Stimulated activated CD4-positive, alpha-beta T cell treated with anti-CD3 and anti-CD28 coated beads, Interleukin-15, amount 100 ng/mL, for 24 hours (primary cell): ENCODE data around the gene PARP9.
"Not testable (repeated sequence)": the region's sequence is repeated elsewhere in the genome, so short reads cannot be mapped to it uniquely, and the experiment has no call there.

Experiments
- DNase-seq: peaks from one replicate; pipeline ENCODE4 v3.0.0-alpha.2; 2020

The PARP9 gene

DNA sequence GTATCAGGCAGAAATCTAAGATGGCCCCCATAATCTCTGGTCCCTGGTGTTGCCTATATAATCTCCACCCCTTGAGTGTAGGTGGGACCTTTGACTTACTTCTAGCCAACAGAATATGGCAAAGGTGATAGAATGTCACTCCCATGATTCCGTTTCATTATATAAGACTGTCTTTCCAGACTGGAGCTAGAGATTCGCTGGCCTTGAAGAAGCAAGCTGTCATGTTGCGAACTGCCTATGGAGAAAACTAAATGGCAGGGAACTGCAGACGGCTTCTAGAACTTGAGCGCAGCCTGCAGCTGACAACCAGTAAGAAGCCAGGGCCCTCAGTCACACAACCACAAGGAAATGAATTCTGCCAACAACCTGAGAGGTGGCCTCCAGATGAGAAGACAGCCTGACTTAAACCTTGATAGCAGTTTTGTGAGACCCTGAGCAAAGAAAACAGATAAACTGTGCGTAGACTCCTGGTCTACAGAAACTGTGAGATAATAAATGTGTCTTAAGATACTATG, 47.2 kb downstream of the PARP9 start:
- DNase-seq: no peak

DNA sequence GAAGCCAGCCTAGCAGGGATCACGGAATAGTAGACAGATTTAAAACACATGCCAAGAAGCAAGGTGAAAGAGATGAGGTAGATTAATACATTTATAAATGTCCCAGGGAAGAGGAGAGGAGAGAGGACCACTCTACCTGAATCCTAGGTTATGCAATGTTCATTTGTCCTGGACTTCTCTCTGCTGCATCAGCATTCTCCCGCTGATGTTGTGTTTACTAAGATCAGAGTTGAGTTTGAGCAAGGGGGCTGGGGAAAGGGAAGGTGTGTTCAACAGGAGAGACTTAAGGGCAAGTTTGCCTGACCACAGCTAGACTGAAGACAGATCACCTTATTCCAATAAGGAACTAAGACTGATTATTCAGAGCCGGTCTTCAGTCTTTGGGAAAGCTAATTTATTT, 48.2 kb downstream of the PARP9 start:
- DNase-seq: no peak

DNA sequence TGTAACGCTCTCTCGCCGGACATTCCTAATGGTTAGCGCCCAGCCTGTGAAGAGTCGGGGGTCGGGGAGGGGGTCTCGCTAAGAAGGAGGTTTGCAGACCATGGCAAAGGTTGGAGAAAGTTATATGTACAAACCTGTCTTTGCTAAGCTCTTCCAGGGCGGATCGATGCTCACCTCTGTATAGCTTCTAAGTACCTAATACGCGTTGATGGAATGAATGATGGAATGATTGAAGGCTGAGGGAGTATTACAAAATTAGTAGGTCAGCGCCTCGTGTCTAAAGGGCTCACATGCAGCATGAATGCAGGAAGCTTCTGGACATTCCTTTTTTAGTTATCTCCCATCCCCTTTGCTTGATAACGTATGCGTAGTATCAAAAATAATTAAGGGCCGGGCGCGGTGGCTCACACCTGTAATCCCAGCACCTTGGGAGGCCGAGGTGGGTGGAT, 49.1 kb downstream of the PARP9 start:
- DNase-seq: no peak

DNA sequence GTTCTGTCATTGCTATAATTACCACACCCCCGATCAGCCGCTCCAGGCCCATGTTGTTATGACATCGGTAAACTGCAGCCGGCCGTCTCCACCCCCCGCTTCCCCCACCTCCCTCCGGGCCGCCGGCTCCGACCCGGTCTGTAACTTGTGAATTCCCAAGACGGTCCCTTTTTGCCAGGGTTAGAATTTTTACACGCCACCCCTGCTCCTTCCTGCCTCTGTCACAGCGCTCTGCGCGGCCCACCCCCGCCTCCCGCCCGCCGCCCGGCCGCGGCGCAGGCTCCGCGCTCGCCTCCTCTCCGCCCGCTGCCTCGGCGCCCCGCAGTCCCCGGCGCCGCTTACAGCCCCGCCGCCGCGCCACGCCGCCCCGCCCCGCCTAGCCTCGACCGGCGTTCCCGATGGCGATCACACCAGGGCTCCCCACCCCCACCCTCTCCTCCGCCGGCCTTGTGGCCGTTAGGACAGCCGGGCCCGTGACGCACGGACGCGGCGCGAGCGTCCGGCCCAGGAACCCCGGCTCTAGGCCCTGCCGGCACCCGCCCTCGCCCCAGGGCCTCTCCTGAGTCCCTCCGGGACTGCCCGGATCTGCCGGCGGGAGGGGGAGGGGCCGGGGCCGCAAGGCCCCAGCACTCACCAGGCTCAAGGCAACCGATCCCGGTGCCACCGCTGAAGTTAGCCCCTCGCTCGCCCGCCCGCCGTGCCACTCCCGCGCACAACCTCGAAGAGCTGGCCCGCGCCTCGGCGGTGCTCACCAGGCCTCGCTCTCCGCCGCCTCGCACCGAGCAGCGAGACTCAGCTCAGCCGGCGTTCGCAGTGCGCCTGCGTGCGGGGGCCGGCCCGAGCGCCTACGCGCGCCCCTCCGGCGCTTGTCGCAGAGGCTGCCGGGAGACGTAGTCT, 49.7 kb downstream of the PARP9 start, which contains the start of gene KPNA1:
Gene KPNA1, minus strand, starts transcription at position 817 of the 897 bp plus-strand sequence. CDS start 18,374 bp downstream, outside the sequence.
- DNase-seq: peak; percentile 90

DNA sequence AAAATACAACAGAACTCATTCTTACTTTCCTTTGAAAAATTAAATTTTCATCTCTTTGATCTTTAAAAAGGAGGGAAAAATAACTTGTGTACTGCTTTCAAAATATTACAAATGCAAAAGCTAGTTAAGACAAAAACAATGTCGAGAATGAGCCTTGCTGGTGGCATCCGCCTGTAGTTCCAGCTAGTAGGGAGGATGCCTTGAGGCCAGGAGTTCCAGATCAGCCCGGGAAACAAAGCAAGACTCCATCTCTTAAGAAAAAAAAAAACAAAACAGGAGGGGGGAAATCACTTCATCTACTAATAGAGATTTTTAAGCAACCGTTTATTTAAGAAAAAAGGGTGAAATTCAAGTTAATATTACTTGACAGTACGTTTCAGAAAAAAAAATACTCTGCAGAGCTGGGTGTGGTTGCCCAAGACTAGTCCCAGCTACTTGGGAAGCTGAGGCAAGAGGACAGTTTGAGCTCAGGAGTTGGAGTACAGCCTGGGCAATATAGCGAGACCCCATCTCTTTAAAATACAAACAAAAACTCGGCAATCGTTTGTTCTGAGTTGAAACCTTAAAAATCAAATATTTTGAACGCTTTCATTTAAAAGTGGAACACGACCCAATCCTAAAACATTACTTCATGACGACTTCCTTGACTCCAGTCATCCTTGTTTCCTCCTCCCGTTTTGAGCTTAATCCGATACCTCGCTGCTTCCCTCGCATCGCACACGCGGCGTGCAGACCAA, 50.5 kb downstream of the PARP9 start:
- DNase-seq: no peak

DNA sequence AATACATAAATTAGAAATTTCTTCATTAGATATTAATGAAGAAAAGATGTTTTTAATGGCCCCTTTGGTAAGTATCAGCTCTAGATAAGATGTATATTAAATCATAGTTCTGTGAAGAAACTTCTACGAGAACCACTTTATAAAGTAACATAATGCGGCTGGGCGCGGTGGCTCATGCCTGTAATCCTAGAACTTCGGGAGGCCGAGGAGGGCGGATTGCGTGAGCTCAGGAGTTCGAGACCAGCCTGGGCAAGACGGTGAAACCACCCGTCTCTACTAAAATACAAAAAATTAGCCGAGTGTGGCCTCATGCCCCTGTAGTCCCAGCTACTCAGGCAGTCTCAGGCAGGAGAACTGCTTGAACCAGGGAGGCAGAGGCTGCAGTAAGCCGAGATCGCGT, 51.8 kb downstream of the PARP9 start:
- DNase-seq: no peak

DNA sequence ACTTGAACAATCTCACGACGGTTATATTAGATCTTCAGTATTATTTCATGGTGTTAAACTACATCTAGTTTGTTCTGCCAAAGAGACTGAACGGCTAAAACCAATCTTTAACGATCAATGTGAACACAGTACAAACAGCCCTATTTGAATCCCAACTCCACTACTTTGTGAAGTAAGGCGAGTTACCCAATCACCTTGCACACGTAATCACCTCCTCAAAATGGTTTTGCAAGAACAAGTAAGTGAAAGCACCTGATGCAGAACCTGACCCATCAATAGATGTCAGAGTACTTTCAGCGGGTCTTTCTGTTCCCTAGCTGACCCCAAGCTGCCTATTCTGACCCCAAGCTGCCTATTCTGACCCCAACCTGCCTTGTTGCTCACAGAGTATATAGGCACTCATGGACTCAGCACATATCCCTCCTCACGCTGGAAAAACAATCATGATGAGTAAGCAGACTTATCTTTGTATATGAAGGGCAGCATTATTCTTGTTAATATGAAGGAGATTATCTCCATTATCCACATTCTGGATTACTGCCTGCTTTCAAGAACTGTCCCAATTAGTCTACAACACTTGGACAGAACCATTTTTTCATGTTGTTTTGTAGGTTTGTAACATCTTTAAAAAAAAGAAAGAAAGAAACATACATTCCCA, 53.1 kb downstream of the PARP9 start:
- DNase-seq: no peak

DNA sequence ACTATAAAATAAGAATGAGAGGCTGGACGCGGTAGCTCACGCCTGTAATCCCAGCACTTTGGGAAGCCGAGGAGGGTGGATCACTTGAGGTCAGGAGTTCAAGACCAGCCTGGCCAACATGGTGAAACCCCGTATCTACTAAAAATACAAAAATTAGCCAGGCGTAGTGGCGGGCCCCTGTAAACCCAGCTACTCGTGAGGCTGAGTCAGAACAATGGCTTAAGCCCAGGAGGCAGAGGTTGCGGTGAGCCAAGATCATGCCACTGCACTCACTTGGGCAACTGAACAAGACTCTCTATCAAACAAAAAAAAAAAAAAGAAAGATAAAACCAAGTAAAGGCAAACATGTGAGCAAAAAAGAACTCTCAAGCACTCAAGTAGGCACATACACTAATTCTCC, 55.2 kb downstream of the PARP9 start:
- DNase-seq: not testable (repeated sequence)

DNA sequence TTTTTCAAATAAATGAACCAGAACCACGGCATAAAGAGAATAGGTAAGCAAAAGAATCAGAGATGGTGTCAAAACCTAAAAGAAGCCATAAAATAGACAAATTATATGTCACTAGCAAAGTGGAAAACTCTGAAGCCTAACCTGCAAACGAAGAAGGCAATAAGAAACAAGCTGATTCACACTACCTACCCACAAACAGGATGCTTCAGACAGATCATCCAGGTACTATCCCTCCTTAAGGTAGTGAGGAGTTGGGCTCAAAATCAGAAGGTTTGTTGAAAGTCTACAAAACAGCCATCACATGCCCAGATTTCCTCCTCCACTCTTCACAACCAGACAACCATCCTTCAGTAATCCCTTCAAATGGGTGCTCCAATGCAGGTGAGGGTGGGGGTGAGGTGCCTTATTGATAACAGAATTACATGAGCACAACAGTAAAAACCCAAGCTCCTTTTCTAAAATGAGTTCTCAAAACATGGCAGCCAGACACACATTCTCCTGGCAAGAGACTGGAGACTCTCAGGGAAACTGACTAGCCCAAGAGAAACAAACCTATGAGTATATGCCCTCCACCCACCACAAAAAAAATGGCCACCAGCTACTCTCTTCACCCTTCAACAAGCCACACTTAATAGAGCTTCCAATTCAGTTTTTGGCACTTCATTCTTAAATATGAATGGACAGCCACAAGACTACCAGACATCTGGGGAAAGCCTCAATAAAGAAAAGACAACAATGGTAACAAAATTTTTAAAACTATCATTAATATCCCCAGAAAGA, 55.8 kb downstream of the PARP9 start:
- DNase-seq: no peak

DNA sequence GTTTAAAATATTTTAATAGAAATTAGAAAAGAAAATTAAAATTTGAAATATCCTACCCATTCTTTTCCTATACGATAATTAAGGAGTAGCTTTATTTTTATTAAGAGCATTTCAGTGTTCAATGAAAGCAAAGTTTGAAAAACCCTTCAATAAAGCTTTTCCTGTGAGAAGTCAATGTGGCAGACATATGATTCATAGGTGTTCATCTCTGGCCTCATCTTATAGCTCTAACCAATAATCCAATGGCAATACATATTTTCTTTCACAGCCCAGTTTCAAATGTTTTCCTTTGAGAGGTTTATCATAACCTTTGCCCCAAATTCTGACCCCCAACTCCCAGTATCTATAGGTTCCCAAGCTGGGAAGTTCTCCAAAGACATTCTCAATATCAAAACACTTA, 57.6 kb downstream of the PARP9 start:
- DNase-seq: no peak

DNA sequence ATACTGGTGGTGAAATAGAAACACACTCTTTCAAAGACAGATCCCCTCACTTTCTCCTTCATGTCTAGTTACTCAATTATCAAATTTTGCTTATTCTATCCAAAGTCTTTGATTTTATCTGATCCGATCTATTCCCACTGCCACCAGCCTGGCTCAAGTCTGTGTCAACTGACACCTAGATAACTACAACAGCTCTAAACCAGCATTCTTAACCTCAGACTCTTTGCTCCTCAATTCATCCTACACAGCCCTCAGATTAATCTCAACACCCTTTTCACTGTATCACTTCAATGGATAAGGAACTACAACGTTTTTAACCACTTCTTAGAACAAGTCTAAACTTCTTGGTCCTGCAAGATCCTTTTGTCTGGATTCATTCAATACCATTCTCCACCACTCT, 58.4 kb downstream of the PARP9 start:
- no peak for DNase-seq

DNA sequence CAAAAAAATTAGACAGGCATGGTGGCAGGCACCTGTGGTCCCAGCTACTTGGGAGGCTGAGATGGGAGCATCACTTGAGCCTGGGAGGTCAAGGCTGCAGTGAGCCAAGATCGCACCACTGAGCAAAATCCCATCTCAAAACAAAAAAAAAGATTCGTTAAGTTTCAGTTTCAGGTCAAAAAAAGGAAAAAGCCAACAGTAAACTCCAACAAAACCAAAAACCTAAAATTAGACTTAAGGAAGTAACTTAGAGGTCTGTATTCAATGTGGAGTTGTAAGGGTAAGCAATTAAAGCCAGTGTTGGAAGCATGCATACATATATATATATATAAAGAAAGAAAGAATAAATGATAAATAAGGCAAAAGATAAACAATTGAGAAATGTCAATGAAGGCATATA, 61.2 kb downstream of the PARP9 start:
- DNase-seq: no peak

DNA sequence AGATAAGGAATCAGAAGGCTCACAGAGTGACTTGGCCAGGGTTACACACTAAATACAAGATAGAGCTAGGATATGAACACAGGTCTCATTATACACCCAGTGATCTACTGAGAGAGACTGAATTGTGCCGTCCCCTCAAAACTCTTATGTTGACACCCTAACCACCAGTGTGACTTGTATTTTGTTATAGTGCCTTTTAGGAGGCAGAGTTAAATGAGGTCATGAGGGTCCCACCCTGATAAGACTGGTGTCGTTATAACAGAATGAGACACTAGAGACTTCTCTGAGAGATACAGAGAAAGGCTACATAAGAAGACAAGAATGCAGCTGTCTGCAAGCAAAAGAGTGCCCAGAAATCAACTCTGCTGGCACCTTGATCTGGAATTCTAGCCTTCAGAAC, 62.0 kb downstream of the PARP9 start:
- DNase-seq: no peak

DNA sequence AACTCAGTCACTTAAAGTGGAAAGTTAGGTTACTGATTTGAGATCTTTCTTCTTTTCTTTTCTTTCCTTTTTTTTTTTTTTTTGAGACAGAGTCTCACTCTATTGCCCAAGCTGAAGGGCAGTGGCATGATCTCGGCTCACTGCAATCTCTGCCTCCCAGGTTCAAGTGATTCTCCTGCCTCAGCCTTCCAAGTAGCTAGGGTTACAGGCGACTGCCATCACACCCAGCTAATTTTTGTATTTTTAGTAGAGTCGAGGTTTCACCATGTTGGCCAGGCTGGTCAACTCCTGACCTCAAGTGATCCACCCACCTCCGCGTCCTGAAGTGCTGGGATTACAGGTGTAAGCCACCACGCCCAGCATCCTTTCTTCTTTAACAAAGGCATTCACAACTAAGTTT, 63.1 kb downstream of the PARP9 start:
- DNase-seq: not testable (repeated sequence)

DNA sequence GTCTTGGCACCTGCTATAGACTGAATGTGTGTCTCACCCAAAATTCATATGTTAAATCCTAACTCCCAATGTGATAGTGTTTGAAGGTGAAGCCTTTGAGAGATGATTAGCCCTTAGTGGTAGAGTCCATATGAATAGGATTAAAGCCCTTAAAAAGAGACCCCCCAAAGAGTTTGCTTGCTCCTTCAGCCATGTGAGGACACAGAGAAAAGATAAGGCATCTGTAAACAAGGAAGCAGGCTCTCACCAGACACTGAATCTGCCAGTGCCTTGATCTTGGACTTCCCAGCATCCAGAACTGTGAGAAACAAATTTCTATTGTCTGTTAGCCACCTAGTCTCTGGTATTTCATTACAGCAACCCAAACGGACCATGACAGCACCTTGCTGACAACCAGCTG, 65.9 kb downstream of the PARP9 start:
- no peak for DNase-seq

DNA sequence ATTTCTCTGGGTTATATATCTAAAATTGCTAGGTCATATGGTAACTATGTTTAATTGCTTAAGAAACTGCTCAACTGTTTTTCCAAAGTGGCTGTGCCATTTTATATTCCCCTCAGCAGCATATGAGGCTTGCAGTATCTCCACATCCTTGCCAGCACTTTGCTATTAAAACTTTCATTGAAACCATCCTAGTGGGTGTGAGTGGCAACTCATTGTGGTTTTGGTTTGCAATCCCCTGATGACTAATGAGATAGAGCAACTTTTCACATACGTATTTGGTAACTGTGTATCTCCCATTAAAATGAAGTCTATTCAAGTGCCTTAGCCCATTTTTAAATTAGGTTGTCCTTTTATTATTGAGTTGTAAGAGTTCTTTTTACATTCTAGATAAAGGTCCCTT, 66.7 kb downstream of the PARP9 start:
- DNase-seq: peak; percentile 51

DNA sequence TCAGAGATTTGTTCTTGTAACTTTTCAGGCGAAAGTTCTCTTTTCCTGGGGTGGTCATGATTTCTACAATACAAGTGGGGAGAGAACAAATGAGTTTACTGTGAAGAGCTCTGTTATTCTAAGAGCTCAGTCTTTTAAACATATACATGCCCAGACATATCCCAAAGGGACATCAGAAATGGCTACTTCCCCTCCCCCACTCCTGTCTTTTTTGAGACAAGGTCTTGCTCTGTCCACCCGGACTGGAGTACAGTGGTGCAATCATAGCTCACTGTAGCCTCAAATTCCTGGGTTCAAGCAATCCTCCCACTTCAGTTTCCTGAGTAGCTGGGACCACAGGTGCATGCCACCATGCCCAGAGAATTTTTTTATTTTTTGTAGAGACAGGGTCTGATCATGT, 67.6 kb downstream of the PARP9 start:
- DNase-seq: no peak

DNA sequence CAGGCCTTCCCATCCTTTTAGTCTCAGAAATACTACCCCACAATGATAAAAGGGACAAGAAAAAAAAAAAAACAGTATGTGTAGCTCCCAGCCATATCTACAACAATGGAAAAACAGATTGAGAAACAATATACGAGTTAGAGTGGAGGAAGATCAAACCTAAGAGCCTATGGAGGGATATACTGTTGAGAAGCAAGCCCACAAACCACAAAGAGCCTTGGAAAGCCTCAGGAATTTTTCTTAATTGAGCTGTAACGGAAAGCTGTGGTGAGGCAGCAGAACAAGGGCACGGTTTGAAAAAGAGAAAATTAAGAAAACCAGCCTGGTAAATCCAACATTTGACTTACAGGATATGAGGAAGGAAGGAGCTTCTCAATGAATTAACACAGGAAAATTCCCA, 70.8 kb downstream of the PARP9 start:
- DNase-seq: no peak

DNA sequence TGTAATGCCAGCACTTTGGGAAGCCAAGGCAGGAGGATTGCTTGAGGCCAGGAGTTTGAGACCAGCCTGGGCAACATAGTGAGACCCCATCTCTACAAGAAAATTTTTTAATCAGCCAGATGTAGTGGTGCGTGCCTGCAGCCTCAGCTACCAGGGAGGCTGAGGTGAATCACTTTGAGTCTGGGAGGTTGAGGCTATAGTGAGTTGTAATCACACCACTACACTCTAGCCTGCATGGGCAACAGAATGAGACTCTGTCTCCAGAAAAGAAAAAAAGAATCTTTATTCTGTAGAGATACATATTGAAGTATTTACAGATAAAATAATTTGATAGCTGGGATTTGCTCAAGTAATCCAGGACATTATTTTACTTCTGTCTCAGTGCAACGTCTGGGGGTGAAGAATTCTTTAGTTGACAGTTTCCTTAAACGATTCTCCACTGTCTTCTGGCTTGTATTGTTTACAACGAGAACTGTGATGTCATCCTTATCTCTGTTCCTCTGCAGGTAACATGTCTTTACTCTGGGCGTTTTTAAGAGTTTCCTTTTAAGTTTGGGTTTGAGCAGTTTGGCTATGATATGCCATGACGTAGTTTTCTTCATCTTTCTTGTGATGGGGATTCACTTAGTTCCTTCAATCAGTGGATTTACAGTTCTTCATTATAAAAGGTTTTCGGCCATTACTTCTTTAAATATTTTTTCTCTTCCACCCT, 75.7 kb downstream of the PARP9 start:
- DNase-seq: no peak

DNA sequence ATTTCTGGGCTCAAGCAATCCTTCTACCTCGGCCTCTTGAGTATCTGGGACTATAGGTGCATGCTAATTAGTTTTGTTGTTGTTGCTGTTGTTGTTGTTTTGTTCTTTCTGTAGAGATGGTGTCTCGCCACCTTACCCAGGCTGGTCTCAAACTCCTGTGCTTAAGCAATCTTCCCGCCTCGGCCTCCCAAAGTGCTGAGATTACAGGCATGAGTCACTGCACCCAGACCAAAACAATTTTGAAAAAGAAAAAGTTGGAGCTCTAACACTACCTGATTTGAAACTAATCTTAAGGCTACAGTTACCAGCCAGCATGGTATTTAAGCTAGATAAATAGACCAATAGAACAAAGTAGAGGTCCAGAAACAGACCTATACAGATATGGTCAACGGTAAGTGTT, 79.1 kb downstream of the PARP9 start:
- no peak for DNase-seq

DNA sequence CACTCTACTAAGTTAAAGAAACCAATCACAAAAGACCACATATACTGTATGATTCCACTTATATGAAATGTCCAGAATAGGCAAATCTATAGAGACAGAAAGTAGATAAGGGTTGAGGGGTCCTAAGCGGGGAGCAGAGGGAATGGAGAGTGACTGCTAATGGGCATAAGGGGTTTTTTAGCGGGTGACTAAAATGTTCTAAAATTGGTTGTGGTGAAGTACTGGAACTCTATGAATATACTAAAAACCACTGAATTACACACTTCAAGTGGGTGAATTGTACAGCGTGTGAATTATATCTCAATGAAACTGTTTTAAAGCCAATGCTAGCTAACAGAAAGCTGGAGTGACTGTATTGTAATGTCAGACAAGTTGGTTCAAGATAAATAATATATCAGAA, 82.7 kb downstream of the PARP9 start:
- DNase-seq: no peak
